Heart left ventricle (tissue), 16 donors: ENCODE results near the gene RDH8. TPM values are rescaled to one million over a fixed set of nuclear protein-coding genes. Genes with fewer than 3 reads are reported as not detected.

Experiments used
- ATAC-seq, 4 donors: fragments of 200-7000 bp; cut with Tn5 transposase; one replicate each; pipeline ENCODE4 v1.9.1; 2020 to 2022; ENCODE audit warnings: moderate library complexity in 4 of 4, mild to moderate bottlenecking in 3 of 4, moderate number of reproducible peaks in 1 of 4
- DNase-seq, 5 donors: peaks; one replicate each; pipeline ENCODE4 v3.0.0-alpha.2; 2020
- H3K27ac ChIP-seq, 12 donors: fragments of 200-600 bp; sonication (generic) in 4 of 12; one replicate each; pipeline versions ENCODE4 v1.5.0 to v1.8.0; 2016 to 2022; ENCODE audit warnings: mild to moderate bottlenecking in 2 of 12
- H3K27me3 ChIP-seq, 9 donors: fragments of 200-600 bp; sonication (generic) in 2 of 9; one replicate each; pipeline versions ENCODE4 v1.5.1 to v1.8.0; 2016 to 2022; ENCODE audit warnings: mild to moderate bottlenecking in 3 of 9
- H3K36me3 ChIP-seq, 9 donors: fragments of 200-600 bp; sonication (generic) in 2 of 9; one replicate each; pipeline versions ENCODE4 v1.5.0 to v1.8.0; 2018 to 2022; ENCODE audit warnings: mild to moderate bottlenecking in 2 of 9
- H3K4me1 ChIP-seq, 12 donors: fragments of 200-600 bp; sonication (generic) in 4 of 12; one replicate each; pipeline versions ENCODE4 v1.5.0 to v1.8.0; 2016 to 2022; ENCODE audit warnings: mild to moderate bottlenecking in 3 of 12
- H3K4me3 ChIP-seq, 12 donors: fragments of 200-600 bp; sonication (generic) in 4 of 12; one replicate each; pipeline versions ENCODE4 v1.5.0 to v1.8.0; 2017 to 2022; ENCODE audit warnings: mild to moderate bottlenecking in 9 of 12, moderate library complexity in 4 of 12
- H3K9me3 ChIP-seq, 12 donors: fragments of 200-600 bp; sonication (generic) in 4 of 12; one replicate each; pipeline versions ENCODE4 v1.5.0 to v1.8.0; 2016 to 2022; ENCODE audit warnings: mild to moderate bottlenecking in 1 of 12
- CTCF ChIP-seq, 12 donors: fragments of 200-600 bp; sonication (generic) in 4 of 12; IDR thresholded peaks; one replicate each; pipeline versions ENCODE4 v1.5.0 to v1.8.0; 2018 to 2022; ENCODE audit warnings: antibody characterized with exemption in 12 of 12, mild to moderate bottlenecking in 5 of 12
- POLR2A ChIP-seq, 2 donors: fragments of 450-650 bp; IDR thresholded peaks; one replicate each; pipeline ENCODE4 v1.6.1; 2017; ENCODE audit warnings: antibody characterized with exemption in 2 of 2, mild to moderate bottlenecking in 2 of 2, moderate library complexity in 2 of 2
- WGBS, 4 donors: extraction: QIAGEN DNeasy Blood & Tissue Kit in 2 of 4; methylation state at CpG; one replicate each; pipeline versions ENCODE4 v1.1.5 to v1.1.7; 2013 to 2018; 5-methylcytosine and 5-hydroxymethylcytosine counted together
- intact Hi-C, 10 donors: fragments of 100-400 bp; cut with DNase I; formaldehyde crosslinking; loops; one replicate each; pipeline versions ENCODE4 v1.11.1 to v1.14.2; 2022
- polyA plus RNA-seq, 2 donors: library from polyadenylated mRNA; stranded (reverse); fragments of 200-250 nt; gene quantifications; one replicate each; pipeline ENCODE4 v1.2.3, GENCODE V29; 2013
- total RNA-seq, 9 donors: library from RNA; depleted of rRNA in 2 of 9; stranded (reverse); fragments of >200 nt in 2 of 9; fragmentation: NEBNext Ultra II Directional in 3 of 9; extraction: Animal tissue kit (Norgen Biotek cat#: 25700) in 3 of 9; gene quantifications; one replicate each; pipeline versions ENCODE4 v1.1.0 to v1.2.4, GENCODE V29; 2016 to 2023
- donor health status: ischemic (EF 13 %, LVEDD 7.1; RV severe dilation, severe dysfunction).
- donor health status: healthy with polysubstance abuse.
- donor health status: DM: no; HTN: yes; CAD: no.
- donor health status: DM: no; HTN: no; CAD: no.
- donor health status: ischemic (EF 25% LVEDD 6.9; RV normal size, moderate dysfunction).
- donor health status: ischemic (EF 25% LVEDD 5.7; RV mildly dilated, moderate dysfunction).
- donor health status: healthy.
- donor health status: DM: yes; HTN: yes; CAD: no.
- donor health status: ischemic (EF 35%, LVEDD 5.7; RV mildly dilated, moderate dysfunction).
- donor health status: nonischemic (EF 11% LVEDD 7.7; RV severe dilation, severe dysfunction).
- donor health status: DM: yes; HTN: yes; CAD: no.
- donor health status: PGD.
- donor health status: ischemic (EF 29% LVEDD 5.4; RV normal size, mild dysfunction).
- donor health status: nonischemic (EF 23%, LVEDD 6.1; RV moderate dilation, normal function).

RDH8 gene
- total and polyA plus RNA-seq, 11 donors: not detected

- H3K27ac ChIP-seq: peak overlapping the region in 1 of 12 donors; percentile 20
- DNase-seq: peak; percentile 94 to 98 (median 96)
- H3K4me1 ChIP-seq: peaks cover 0 to 9% (median 6%) of the 10 kb centered on the region in 12 donors
- H3K27me3 ChIP-seq: peaks cover 0 to 30% (median 3%) of the 10 kb centered on the region in 9 donors
- intact Hi-C loops: loop anchor here (1.0 to 2.0 kb wide), 4 partner anchors 93 to 97 kb away; no protein-coding TSS in a partner anchor
- 8 to 15% (median 12%) methylated on average over 17 to 29 of the region's 29 CpGs for WGBS, 4 donors
- H3K4me3 ChIP-seq: peak overlapping the region in 1 of 12 donors; percentile 17
- no peaks in the 10 kb centered on the region for H3K36me3 ChIP-seq
- peak; percentile 97 to 99 (median 98) for ATAC-seq
- peak; percentile 88 to 97 (median 94) for TF ChIP-seq CTCF (IDR thresholded peaks at IDR 0.05)
- TF ChIP-seq POLR2A (IDR thresholded peaks at IDR 0.05): no peak
- H3K9me3 ChIP-seq: no peaks in the 10 kb centered on the region
These were observed 14.1 kb downstream of the RDH8 start for GRCh38 chr19:10027158-10027997.

- intact Hi-C loops: no loop called here
- Histone ChIP-seq H3K27ac (no peak overlapping the region), H3K4me3 (no peak overlapping the region), H3K27me3 (peaks cover 0 to 52% (median 5%) of the 10 kb centered on the region in 9 donors), H3K36me3 (no peaks in the 10 kb centered on the region), H3K4me1 (no peaks in the 10 kb centered on the region), H3K9me3 (no peaks in the 10 kb centered on the region)
- WGBS, 4 donors: 70 to 83% (median 78%) methylated on average over 8 of the region's 8 CpGs
- ATAC-seq (no peak), DNase-seq (no peak)
- TF ChIP-seq CTCF (IDR thresholded peaks at IDR 0.05) (no peak), POLR2A (IDR thresholded peaks at IDR 0.05) (no peak)
These were observed 20.3 kb downstream of the RDH8 start for GRCh38 chr19:10033614-10034013.

GRCh38 chr19:10036601-10037071 lies 23.4 kb downstream of the RDH8 start:
- 58 to 70% (median 67%) methylated on average over 5 of the region's 5 CpGs for WGBS, 4 donors
- Histone ChIP-seq H3K27ac (no peak overlapping the region), H3K9me3 (peaks cover 0 to 20% (median under 1%) of the 10 kb centered on the region in 12 donors), H3K4me3 (no peak overlapping the region), H3K4me1 (no peaks in the 10 kb centered on the region), H3K27me3 (peaks cover 0 to 50% (median 6%) of the 10 kb centered on the region in 9 donors), H3K36me3 (no peaks in the 10 kb centered on the region)
- intact Hi-C loops: no loop called here
- ATAC-seq (no peak), DNase-seq (no peak)
- TF ChIP-seq CTCF (IDR thresholded peaks at IDR 0.05) (no peak), POLR2A (IDR thresholded peaks at IDR 0.05) (no peak)

- Histone ChIP-seq H3K27me3 (peaks cover 0 to 44% (median 4%) of the 10 kb centered on the region in 9 donors), H3K4me3 (no peak overlapping the region), H3K36me3 (no peaks in the 10 kb centered on the region), H3K27ac (no peak overlapping the region), H3K9me3 (peaks cover 0 to 28% (median 8%) of the 10 kb centered on the region in 12 donors), H3K4me1 (no peaks in the 10 kb centered on the region)
- DNase-seq (no peak), ATAC-seq (no peak)
- intact Hi-C loops: no loop called here
- 46 to 75% (median 65%) methylated on average over 4 of the region's 4 CpGs for WGBS, 4 donors
- no peak for TF ChIP-seq CTCF (IDR thresholded peaks at IDR 0.05)
- no peak for TF ChIP-seq POLR2A (IDR thresholded peaks at IDR 0.05)
These were observed 24.1 kb downstream of the RDH8 start for GRCh38 chr19:10037367-10037766.
